ENCODE results near the gene BRD4. TPM values are rescaled to one million over a fixed set of nuclear protein-coding genes. Genes with fewer than 3 reads are reported as not detected.

The BRD4 gene
- polyA plus RNA-seq, 2 of the 4 experiments (the other 2 are of a cell fraction), result 8.3 to 22.5 TPM

DNA sequence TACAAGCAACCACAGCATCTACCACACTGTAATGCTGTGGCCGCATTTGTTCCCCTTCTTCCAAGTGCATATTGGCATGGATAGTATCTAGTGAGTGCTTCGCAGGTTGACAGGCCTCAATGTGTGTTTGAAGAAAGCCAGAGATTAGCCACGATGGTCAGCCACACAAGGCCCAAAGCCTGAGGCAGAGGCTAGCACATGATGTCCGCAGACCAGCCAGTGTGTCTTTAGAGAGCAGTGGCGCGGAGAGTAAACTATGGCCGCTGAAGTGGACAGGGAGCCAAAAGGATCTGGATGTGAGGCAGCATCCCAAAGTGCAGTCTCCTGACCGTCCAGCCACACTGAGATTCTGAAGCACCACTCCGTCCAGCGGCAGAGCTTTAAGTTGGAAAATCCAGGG, 36.0 kb downstream of the BRD4 start (continued):
- TF ChIP-seq, protein P1, sequence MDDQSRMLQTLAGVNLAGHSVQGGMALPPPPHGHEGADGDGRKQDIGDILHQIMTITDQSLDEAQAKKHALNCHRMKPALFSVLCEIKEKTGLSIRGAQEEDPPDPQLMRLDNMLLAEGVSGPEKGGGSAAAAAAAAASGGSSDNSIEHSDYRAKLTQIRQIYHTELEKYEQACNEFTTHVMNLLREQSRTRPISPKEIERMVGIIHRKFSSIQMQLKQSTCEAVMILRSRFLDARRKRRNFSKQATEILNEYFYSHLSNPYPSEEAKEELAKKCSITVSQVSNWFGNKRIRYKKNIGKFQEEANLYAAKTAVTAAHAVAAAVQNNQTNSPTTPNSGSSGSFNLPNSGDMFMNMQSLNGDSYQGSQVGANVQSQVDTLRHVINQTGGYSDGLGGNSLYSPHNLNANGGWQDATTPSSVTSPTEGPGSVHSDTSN (IDR thresholded peaks at IDR 0.05), result no peak
- no peak for TF ChIP-seq ZNF302 (CRISPR knock-in tag; IDR thresholded peaks at IDR 0.05)

DNA sequence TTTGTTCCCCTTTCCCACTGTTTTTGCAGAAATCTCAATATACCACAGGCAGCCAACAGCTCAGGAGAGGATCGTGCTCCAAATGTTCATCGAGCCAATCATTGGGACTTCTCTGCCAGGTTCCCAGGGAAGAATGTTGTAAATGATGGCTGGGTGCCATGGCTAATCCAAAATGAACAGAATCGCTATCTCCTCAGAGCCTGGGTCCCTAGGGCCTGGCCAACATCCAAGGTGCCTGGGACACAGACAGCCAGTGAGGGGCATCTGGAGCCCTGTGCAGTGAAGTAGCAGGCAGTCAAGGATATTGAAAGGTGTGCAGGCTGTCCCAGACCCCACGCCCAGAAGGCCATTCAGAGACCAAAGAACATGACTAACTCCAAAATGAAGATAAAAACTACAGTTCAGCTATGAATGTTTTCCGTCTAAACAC, 37.8 kb downstream of the BRD4 start:
- Histone ChIP-seq H3K4me2 (peak overlapping the region; percentile 17; the same call in 1 of the 3 replicates), H3K4me3 (no peak overlapping the region), H3K27ac (peak overlapping the region; percentile 81 to 88; a peak in 5 of 6 replicates), H3K4me1 (peaks cover 92% of the 10 kb centered on the region), H3K9me3 (no peaks in the 10 kb centered on the region)
- TF ChIP-seq PHF8 (IDR thresholded peaks at IDR 0.05; ENCODE audit: borderline replicate concordance, low read depth) (no peak), FOXS1 (CRISPR knock-in tag; IDR thresholded peaks at IDR 0.05) (no peak), NPAS2 (CRISPR knock-in tag; IDR thresholded peaks at IDR 0.05; ENCODE audit: borderline replicate concordance) (no peak), TFCP2L1 (CRISPR knock-in tag; IDR thresholded peaks at IDR 0.05) (no peak)
- TF ChIP-seq, protein P2, sequence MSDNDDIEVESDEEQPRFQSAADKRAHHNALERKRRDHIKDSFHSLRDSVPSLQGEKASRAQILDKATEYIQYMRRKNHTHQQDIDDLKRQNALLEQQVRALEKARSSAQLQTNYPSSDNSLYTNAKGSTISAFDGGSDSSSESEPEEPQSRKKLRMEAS (IDR thresholded peaks at IDR 0.05), result no peak
- ChIA-PET CTCF (interaction anchor here (1.5 kb wide), 1 partner anchor 12 kb away, joined by 3 read pairs; no protein-coding TSS in a partner anchor), POLR2A (no interaction called here)
- no peak for DNase-seq (ENCODE audit: low read depth in 1 of 2, low spot score in 1 of 2)
- no peak for FAIRE-seq
- no peak for ATAC-seq
- 90% methylated on average over 5 of the region's 5 CpGs for WGBS (ENCODE audit: missing lambda C conversion rate)

DNA sequence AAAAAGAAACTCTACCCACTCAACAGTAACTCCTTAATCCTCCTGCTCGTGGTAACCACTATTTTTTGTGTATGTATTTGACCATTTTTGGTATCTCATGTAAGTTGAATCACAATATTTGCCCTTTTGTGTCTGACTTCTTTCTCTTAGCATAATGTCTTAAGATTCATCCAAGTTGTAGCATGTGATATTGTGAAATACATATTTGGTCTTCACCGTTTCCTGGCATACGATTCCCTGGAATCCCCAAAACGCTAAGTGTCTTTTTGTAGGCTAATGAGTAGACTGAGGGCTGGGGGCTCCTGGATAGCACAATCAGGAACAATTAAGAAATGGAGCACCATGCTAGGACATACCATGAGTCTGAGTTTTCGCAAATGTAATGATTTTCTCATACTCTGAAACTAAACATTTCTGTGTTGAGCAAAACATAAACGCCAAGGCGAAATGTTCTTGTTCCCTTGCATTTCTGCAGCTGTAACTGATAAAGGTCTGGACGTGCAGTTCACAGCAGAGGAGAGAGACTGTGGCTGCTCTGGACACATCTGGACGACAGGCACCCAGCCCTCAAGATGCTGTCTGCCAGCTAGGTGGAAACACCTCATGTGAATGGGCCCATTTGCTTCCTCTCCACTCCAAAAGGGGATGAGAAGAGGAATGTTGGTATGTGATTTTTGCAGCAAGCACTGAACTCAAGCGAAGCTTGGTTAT, 38.4 kb downstream of the BRD4 start:
- peak overlapping the region; percentile 81 to 88; a peak in 5 of 6 replicates for H3K27ac ChIP-seq
- peak overlapping the region; percentile 17; the same call in 1 of the 3 replicates for H3K4me2 ChIP-seq
- H3K9me3 ChIP-seq, result no peaks in the 10 kb centered on the region
- H3K4me1 ChIP-seq, result peaks cover 85% of the 10 kb centered on the region
- POLR2A ChIA-PET, result no interaction called here
- no peak for TF ChIP-seq SREBF2 (IDR thresholded peaks at IDR 0.05)
- TF ChIP-seq JUN (IDR thresholded peaks at IDR 0.05), result no peak
- TF ChIP-seq, protein P3, sequence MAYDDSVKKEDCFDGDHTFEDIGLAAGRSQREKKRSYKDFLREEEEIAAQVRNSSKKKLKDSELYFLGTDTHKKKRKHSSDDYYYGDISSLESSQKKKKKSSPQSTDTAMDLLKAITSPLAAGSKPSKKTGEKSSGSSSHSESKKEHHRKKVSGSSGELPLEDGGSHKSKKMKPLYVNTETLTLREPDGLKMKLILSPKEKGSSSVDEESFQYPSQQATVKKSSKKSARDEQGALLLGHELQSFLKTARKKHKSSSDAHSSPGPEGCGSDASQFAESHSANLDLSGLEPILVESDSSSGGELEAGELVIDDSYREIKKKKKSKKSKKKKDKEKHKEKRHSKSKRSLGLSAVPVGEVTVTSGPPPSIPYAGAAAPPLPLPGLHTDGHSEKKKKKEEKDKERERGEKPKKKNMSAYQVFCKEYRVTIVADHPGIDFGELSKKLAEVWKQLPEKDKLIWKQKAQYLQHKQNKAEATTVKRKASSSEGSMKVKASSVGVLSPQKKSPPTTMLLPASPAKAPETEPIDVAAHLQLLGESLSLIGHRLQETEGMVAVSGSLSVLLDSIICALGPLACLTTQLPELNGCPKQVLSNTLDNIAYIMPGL (CRISPR knock-in tag; IDR thresholded peaks at IDR 0.05; ENCODE audit: borderline replicate concordance), result no peak
- TF ChIP-seq BHLHE40 (IDR thresholded peaks at IDR 0.05; ENCODE audit: low read depth, low read length), result no peak
- no peak for TF ChIP-seq MYC (IDR thresholded peaks at IDR 0.05; ENCODE audit: borderline replicate concordance, low read length)
- TF ChIP-seq NFE2L2 (conservative IDR thresholded peaks at IDR 0.05; ENCODE audit: low read length), result no peak
- TF ChIP-seq TP53 (CRISPR knock-in tag; IDR thresholded peaks at IDR 0.05), result no peak
- TF ChIP-seq ZC3H11A (IDR thresholded peaks at IDR 0.05), result no peak
- TF ChIP-seq, protein P4, sequence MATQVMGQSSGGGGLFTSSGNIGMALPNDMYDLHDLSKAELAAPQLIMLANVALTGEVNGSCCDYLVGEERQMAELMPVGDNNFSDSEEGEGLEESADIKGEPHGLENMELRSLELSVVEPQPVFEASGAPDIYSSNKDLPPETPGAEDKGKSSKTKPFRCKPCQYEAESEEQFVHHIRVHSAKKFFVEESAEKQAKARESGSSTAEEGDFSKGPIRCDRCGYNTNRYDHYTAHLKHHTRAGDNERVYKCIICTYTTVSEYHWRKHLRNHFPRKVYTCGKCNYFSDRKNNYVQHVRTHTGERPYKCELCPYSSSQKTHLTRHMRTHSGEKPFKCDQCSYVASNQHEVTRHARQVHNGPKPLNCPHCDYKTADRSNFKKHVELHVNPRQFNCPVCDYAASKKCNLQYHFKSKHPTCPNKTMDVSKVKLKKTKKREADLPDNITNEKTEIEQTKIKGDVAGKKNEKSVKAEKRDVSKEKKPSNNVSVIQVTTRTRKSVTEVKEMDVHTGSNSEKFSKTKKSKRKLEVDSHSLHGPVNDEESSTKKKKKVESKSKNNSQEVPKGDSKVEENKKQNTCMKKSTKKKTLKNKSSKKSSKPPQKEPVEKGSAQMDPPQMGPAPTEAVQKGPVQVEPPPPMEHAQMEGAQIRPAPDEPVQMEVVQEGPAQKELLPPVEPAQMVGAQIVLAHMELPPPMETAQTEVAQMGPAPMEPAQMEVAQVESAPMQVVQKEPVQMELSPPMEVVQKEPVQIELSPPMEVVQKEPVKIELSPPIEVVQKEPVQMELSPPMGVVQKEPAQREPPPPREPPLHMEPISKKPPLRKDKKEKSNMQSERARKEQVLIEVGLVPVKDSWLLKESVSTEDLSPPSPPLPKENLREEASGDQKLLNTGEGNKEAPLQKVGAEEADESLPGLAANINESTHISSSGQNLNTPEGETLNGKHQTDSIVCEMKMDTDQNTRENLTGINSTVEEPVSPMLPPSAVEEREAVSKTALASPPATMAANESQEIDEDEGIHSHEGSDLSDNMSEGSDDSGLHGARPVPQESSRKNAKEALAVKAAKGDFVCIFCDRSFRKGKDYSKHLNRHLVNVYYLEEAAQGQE (IDR thresholded peaks at IDR 0.05), result no peak
- TF ChIP-seq, protein P5, sequence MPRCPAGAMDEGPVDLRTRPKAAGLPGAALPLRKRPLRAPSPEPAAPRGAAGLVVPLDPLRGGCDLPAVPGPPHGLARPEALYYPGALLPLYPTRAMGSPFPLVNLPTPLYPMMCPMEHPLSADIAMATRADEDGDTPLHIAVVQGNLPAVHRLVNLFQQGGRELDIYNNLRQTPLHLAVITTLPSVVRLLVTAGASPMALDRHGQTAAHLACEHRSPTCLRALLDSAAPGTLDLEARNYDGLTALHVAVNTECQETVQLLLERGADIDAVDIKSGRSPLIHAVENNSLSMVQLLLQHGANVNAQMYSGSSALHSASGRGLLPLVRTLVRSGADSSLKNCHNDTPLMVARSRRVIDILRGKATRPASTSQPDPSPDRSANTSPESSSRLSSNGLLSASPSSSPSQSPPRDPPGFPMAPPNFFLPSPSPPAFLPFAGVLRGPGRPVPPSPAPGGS (IDR thresholded peaks at IDR 0.05), result no peak
- DNase-seq (ENCODE audit: low read depth in 1 of 2, low spot score in 1 of 2) (no peak), ATAC-seq (no peak), FAIRE-seq (no peak)
- H3K4me3 ChIP-seq, result no peak overlapping the region
- WGBS (ENCODE audit: missing lambda C conversion rate), result 81% methylated on average over 10 of the region's 10 CpGs
- CTCF ChIA-PET, result interaction anchor here (0.6 to 1.5 kb wide), 2 partner anchors 11 to 62 kb away, joined by 3 read pairs; no protein-coding TSS in a partner anchor

Data from A549 (cell line).